K562 (cell line): ENCODE measurements around the gene LBHD2. TPM values are rescaled to one million over a fixed set of nuclear protein-coding genes. Genes with fewer than 3 reads are reported as not detected.

Experiments used
- E2F3 ChIP-seq: fragments of 250-450 bp; sonication (Bioruptor Pico); IDR thresholded peaks from 2 replicates; pipeline ENCODE4 v1.4.0; 2020; ENCODE audit warnings: mild to moderate bottlenecking
- L3MBTL2 ChIP-seq: fragments of 450-650 bp; IDR thresholded peaks from 2 replicates; pipeline ENCODE4 v1.6.1; 2016; ENCODE audit warnings: mild to moderate bottlenecking, moderate library complexity
- NEUROD1 ChIP-seq: fragments of 150-350 bp; IDR thresholded peaks from 2 replicates; pipeline ENCODE4 v1.6.1; 2014; ENCODE audit warnings: borderline replicate concordance, low read length, low read depth; ENCODE audit not compliant: partially characterized antibody
- POLR2A ChIP-seq: fragments of 450-650 bp; conservative IDR thresholded peaks from 2 replicates; pipeline ENCODE4 v1.6.1; 2016
- SIRT6 ChIP-seq: IDR thresholded peaks from one replicate; pipeline ENCODE4 v1.6.1; 2012; ENCODE audit warnings: low read depth, mild to moderate bottlenecking, control low read depth, inconsistent platforms, low read length, moderate library complexity
- ZNF586 ChIP-seq: fragments of 450-650 bp; formaldehyde crosslinking; conservative IDR thresholded peaks from 2 replicates; pipeline ENCODE4 v1.4.0; 2020; ENCODE audit warnings: mild to moderate bottlenecking, moderate library complexity
- polyA plus RNA-seq, 8 experiments: library from polyadenylated mRNA; depleted of rRNA in 4 of 8; stranded (reverse) in 5 of 8; unstranded in 3 of 8; fragments of >200 nt; fragmentation: Nextera tagmentation in 2 of 8; fragmentation: Illumina TruSeq in 1 of 8; extraction: Ambion mirVana in 2 of 8; extraction: Trizol in 1 of 8; gene quantifications; 2 replicates each; pipeline versions ENCODE4 v1.2.1 to v1.2.3, GENCODE V29; 2011 to 2014; ENCODE audit warnings: inconsistent platforms in 1 of 8, missing spikeins in 1 of 8
- total RNA-seq, 7 experiments: library from RNA; depleted of rRNA in 6 of 7; stranded (reverse); fragments of >200 nt in 6 of 7; fragmentation: Illumina TruSeq in 2 of 7; extraction: Trizol in 2 of 7; gene quantifications; 2 replicates each; pipeline versions ENCODE4 v1.2.1 to v1.2.3, GENCODE V29; 2011 to 2021; ENCODE audit warnings: low replicate concordance in 1 of 7
- TF ChIP-seq, protein P1 (sequence below), 3 experiments: fragments of 200-800 bp in 1 of 3; fragments of 250-450 bp in 1 of 3; fragments of 450-650 bp in 1 of 3; sonication (Bioruptor Pico) in 1 of 3; sonication (Bioruptor generic) in 1 of 3; formaldehyde crosslinking in 1 of 3; IDR thresholded peaks; 2 replicates each; pipeline versions ENCODE4 v1.6.1 to v1.8.0; 2016 to 2022; ENCODE audit warnings: mild to moderate bottlenecking in 2 of 3, missing genetic modification characterization in 2 of 3, missing compliant biosample characterization in 1 of 3, moderate library complexity in 1 of 3
- TF ChIP-seq, protein P2 (sequence below): fragments of 200-800 bp; sonication (Bioruptor generic); IDR thresholded peaks from 2 replicates; pipeline ENCODE4 v1.6.1; 2017; ENCODE audit warnings: missing genetic modification characterization, missing compliant biosample characterization
- TF ChIP-seq, protein P3 (sequence below): conservative IDR thresholded peaks from 2 replicates; pipeline ENCODE4 v1.6.1; 2011; ENCODE audit warnings: low read depth, mild to moderate bottlenecking, low read length; ENCODE audit not compliant: control insufficient read depth
- TF ChIP-seq, protein P4 (sequence below): fragments of 250-450 bp; sonication (Bioruptor Pico); IDR thresholded peaks from 2 replicates; pipeline ENCODE4 v1.5.0; 2020; ENCODE audit warnings: mild to moderate bottlenecking, borderline replicate concordance
- TF ChIP-seq, protein P5 (sequence below): fragments of 450-650 bp; formaldehyde crosslinking; conservative IDR thresholded peaks from 2 replicates; pipeline ENCODE4 v1.4.0; 2022; ENCODE audit warnings: mild to moderate bottlenecking, missing genetic modification characterization

LBHD2 gene
- total and polyA plus RNA-seq, 9 of the 15 experiments (the other 6 are each of a cell fraction or from before 2014, with no cell fraction given): not detected

DNA sequence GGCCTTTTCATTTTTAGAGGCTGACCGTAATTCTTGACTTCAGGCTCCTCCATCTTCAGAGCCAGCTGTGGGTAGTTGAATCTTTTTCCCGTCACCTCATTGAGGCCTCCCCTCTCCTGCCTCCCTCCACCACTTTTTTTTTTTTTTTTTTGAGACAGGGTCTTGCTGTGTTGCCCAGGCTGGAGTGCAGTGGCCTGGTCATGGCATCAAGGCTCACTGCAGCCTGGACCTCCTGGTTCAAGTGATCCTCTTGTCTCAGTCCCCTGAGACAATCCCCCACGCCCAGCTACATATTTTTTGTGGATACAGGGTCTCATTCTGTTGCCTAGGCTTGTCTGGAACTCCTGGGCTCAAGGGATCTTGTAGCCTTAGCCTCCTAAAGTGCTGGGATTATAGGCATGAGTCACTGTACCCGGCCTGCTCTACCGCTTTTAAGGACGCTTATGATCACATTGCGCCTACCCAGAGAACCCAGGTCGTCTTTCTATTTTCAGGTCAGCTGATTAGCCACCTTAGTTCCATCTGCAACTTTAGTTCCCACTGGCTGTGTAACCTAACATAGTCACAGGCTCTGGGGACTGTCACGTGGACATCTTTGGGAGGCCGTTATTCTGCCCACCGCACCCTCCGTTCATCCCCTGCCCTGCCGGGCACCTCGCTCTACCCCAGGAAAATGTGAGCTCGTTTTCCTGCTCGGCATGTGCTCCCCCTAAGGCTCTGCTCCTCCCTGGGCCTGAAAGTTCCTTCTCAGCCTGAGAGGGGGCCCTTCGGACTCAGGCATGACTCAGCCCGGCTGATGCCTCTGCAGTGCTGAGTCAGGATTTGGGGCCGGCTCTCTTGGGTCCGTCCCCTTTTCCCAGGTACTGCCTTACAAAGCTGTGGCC lies 52.6 kb downstream of the LBHD2 start (continued):
- TF ChIP-seq, protein P1, sequence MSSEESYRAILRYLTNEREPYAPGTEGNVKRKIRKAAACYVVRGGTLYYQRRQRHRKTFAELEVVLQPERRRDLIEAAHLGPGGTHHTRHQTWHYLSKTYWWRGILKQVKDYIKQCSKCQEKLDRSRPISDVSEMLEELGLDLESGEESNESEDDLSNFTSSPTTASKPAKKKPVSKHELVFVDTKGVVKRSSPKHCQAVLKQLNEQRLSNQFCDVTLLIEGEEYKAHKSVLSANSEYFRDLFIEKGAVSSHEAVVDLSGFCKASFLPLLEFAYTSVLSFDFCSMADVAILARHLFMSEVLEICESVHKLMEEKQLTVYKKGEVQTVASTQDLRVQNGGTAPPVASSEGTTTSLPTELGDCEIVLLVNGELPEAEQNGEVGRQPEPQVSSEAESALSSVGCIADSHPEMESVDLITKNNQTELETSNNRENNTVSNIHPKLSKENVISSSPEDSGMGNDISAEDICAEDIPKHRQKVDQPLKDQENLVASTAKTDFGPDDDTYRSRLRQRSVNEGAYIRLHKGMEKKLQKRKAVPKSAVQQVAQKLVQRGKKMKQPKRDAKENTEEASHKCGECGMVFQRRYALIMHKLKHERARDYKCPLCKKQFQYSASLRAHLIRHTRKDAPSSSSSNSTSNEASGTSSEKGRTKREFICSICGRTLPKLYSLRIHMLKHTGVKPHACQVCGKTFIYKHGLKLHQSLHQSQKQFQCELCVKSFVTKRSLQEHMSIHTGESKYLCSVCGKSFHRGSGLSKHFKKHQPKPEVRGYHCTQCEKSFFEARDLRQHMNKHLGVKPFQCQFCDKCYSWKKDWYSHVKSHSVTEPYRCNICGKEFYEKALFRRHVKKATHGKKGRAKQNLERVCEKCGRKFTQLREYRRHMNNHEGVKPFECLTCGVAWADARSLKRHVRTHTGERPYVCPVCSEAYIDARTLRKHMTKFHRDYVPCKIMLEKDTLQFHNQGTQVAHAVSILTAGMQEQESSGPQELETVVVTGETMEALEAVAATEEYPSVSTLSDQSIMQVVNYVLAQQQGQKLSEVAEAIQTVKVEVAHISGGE (CRISPR knock-in tag; IDR thresholded peaks at IDR 0.05): peak in 1 of 3 experiments; percentile 26; a peak in 1 of 6 replicates
- TF ChIP-seq, protein P2, sequence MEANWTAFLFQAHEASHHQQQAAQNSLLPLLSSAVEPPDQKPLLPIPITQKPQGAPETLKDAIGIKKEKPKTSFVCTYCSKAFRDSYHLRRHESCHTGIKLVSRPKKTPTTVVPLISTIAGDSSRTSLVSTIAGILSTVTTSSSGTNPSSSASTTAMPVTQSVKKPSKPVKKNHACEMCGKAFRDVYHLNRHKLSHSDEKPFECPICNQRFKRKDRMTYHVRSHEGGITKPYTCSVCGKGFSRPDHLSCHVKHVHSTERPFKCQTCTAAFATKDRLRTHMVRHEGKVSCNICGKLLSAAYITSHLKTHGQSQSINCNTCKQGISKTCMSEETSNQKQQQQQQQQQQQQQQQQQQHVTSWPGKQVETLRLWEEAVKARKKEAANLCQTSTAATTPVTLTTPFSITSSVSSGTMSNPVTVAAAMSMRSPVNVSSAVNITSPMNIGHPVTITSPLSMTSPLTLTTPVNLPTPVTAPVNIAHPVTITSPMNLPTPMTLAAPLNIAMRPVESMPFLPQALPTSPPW (CRISPR knock-in tag): peak; percentile 20; the same call in 1 of the 2 replicates
- TF ChIP-seq E2F3 (CRISPR knock-in tag): 0 out of 2 replicates have a peak, but pooled peaks have one; percentile 43
- TF ChIP-seq, protein P3, sequence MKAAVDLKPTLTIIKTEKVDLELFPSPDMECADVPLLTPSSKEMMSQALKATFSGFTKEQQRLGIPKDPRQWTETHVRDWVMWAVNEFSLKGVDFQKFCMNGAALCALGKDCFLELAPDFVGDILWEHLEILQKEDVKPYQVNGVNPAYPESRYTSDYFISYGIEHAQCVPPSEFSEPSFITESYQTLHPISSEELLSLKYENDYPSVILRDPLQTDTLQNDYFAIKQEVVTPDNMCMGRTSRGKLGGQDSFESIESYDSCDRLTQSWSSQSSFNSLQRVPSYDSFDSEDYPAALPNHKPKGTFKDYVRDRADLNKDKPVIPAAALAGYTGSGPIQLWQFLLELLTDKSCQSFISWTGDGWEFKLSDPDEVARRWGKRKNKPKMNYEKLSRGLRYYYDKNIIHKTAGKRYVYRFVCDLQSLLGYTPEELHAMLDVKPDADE: no peak
- peak; percentile 47; the same call in 1 of the 2 replicates for TF ChIP-seq POLR2A
- no peak for TF ChIP-seq ZNF586 (CRISPR knock-in tag)
- TF ChIP-seq, protein P4, sequence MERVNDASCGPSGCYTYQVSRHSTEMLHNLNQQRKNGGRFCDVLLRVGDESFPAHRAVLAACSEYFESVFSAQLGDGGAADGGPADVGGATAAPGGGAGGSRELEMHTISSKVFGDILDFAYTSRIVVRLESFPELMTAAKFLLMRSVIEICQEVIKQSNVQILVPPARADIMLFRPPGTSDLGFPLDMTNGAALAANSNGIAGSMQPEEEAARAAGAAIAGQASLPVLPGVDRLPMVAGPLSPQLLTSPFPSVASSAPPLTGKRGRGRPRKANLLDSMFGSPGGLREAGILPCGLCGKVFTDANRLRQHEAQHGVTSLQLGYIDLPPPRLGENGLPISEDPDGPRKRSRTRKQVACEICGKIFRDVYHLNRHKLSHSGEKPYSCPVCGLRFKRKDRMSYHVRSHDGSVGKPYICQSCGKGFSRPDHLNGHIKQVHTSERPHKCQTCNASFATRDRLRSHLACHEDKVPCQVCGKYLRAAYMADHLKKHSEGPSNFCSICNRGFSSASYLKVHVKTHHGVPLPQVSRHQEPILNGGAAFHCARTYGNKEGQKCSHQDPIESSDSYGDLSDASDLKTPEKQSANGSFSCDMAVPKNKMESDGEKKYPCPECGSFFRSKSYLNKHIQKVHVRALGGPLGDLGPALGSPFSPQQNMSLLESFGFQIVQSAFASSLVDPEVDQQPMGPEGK (CRISPR knock-in tag): no peak
- TF ChIP-seq SIRT6: no peak
- TF ChIP-seq, protein P5, sequence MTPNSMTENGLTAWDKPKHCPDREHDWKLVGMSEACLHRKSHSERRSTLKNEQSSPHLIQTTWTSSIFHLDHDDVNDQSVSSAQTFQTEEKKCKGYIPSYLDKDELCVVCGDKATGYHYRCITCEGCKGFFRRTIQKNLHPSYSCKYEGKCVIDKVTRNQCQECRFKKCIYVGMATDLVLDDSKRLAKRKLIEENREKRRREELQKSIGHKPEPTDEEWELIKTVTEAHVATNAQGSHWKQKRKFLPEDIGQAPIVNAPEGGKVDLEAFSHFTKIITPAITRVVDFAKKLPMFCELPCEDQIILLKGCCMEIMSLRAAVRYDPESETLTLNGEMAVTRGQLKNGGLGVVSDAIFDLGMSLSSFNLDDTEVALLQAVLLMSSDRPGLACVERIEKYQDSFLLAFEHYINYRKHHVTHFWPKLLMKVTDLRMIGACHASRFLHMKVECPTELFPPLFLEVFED (CRISPR knock-in tag): 0 out of 2 replicates have a peak, but pooled peaks have one; percentile 46
- peak; percentile 86 for TF ChIP-seq L3MBTL2
- no peak for TF ChIP-seq NEUROD1
